EH (cell line): Measurements from ENCODE around the gene FKBP1B.
"Not testable (repeated sequence)": the region's sequence is repeated elsewhere in the genome, so short reads cannot be mapped to it uniquely, and the experiment has no call there.

Experiments
- DNase-seq: peaks from one replicate; pipeline ENCODE4 v3.0.0-alpha.2; 2015; ENCODE audit warnings: low read depth

FKBP1B gene

DNA sequence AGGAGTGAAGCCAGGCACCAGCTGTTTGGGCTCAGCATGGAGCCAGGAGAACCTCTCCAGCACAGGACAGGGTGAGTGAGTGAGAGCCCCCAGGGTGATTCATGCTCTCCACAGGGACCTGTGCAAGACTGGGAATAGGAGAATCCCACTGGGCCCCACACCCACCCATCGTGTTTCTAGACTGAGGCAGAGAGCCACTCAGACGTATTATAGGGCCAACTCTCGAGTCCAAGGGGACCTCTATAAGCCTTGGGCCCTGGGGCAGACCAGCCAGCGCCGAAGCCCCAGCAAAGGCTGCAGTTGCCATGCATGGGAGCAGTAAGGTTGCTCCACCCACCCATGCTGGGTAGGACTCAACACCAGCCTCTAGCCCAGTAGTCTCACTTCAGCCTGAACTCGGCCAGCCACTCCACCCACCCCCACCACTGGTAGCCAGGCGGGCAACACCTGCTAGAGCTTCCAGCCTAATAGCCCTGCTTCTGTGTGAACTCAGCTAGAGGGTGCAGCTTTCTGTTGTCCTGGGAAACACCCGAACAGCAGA lies 54.6 kb downstream of the FKBP1B start:
- no peak for DNase-seq

DNA sequence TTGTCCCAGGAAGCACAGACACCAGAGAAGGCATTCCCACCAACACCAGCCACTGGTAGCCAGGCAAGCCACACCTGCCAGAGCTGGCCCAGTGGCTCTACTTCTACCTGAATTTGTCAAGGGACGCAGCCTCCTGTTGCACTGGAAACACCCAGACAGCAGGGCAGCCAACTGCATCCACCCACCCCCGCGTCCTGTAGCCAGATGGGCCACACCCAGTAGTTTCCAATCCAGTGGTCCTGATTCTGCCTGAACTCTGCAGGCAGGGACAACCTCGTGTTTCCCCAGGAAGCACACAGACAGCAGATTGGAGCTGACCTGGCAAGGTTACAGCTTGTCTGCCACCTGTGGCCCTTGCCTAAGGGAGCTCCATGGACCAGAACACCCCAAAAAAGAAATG lies 55.4 kb downstream of the FKBP1B start:
- no peak for DNase-seq

DNA sequence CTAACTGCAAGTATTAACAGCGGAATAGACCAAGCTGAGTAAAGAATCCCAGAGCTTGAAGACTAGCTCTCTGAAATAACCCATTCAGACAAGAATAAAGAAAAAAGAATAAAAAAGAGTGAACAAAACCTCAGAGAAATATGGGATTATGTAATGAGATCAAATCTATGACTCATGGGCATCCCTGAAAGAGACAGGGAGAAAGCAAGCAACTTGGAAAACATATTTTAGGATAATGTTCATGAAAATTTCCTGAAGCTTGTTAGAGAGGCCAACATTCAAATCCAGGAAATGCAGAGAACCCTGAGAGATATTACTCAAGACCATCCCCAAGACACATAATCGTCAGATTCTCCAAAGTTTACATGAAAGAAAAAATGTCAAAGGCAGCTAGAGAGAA lies 56.3 kb downstream of the FKBP1B start:
- DNase-seq = peak; percentile 33

DNA sequence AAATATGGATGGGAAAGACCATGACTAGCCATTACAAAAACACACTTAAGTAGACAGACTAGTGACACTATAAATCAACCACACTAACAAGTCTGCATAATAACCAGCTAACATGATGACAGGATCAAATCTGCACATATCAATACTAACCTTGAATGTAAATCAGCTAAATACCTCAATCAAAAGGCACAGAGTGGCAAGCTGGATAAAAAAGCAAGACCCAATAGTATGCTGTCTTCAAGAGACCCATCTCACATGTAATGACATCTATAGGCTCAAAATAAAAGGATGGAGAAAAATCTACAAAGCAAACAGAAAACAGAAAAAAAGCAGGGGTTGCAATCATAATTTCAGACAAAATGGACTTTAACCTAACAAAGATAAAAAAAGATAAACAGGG lies 57.2 kb downstream of the FKBP1B start:
- no peak for DNase-seq

DNA sequence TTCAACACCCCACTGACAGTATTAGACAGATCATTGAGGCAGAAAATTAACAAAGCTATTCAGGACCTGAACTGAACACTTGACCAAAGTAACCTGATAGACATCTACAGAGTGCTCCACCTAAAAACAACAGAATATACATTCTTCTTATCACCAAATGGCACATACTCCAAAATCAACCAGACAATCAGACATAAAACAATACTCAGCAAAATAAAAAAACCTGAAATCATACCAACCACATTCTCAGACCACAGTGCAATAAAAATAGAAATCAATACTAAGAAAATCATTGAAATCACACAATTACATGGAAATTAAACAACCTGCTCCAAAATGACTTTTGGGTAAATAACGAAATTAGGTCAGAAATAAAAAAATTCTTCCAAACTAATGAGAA lies 57.8 kb downstream of the FKBP1B start:
- DNase-seq = no peak

DNA sequence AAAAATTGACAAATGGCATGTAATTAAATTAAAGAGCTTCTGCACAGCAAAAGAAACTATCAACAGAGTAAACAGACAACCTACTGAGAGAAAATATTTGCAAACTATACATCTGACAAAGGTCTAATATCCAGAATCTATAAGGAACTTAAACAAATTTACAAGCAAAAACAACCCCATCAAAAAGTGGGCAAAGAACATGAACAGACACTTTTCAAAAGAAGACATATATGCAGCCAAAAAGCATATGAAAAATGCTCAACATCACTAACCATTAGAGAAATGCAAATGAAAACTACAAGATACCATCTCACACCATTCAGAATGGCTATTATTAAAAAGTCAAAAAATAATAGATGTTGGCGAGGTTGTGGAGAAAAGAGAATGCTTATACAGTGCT lies 59.9 kb downstream of the FKBP1B start:
- DNase-seq = not testable (repeated sequence)

DNA sequence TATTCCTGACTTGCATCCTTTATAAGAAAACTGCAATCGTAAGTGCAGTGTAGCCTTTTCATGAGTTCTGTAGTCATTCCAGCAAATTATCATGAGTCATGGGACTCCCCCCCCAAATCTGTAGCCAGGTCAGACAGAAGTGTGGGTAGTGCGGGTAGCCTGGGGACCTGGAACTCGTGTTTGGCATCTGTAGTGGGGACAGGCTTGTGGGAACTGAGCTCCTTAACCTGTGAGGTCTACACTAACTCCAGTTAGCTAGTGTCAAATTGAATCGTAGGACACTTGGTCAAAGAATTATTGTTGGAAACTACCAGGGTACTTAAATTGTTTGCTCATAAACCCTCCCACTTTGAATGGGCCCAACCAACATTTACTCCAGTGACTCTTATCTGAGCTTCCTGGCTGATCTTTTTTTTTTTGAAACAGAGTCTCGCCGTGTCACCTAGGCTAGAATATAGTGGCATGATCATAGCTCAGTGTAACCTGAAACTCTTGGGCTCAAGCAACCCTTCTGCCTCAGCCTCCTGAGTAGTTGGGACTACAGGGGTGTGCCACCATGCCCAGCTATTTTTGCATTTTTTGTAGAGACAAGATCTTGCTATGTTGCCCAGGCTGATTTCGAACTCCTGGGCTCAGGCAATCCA lies 61.2 kb downstream of the FKBP1B start:
- DNase-seq = no peak

DNA sequence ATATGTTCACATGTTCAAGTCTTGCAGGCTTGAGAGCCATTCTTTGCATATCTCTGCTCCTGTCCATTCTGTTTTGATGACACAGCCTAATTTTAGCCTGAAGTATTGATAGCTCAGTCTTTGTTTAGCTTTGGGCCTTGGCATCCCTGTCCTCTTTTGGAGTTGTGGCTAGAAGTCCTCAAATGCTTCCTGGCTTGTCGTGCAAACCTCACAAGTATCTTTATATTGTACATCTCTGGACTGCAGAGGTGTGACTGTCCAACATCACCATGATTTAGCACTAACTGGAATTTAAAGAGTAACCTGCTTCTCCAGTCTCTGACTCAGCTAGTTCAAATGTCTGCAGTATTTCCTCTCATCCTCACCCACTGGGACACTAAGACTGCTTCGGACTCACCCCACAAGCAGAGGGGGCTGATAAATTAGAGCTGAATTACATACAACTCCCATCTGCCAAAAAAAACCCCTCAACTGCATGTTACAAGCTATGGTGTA lies 61.9 kb downstream of the FKBP1B start:
- DNase-seq = peak; percentile 51
